WTC11 (cell line): ENCODE measurements around the gene FAM227A. TPM values are rescaled to one million over a fixed set of nuclear protein-coding genes. Genes with fewer than 3 reads are reported as not detected.

Experiments used
- ATAC-seq: fragments of 200-7000 bp; cut with Tn5 transposase; 2 replicates; pipeline ENCODE4 v1.10.0; 2021; ENCODE audit warnings: mild to moderate bottlenecking, moderate library complexity
- CTCF ChIA-PET: fragments of 300-600 bp; sonication (Branson Sonifier 250); formaldehyde crosslinking; loops from one replicate; lab custom pipeline; 2021; ENCODE audit warnings: antibody characterized with exemption; lab: Charles Lee
- POLR2A ChIA-PET: fragments of 350-600 bp; sonication (Branson Sonifier 250); formaldehyde crosslinking; loops from one replicate; lab custom pipeline; 2021; ENCODE audit warnings: antibody characterized with exemption; lab: Charles Lee
- DNase-seq: peaks from one replicate; pipeline ENCODE4 v3.0.0; 2021; ENCODE audit warnings: low spot score
- H3K27ac Mint-ChIP-seq: 2 replicates; pipeline ENCODE4 v1.8.0; 2021; ENCODE audit warnings: mixed read lengths
- H3K27me3 Mint-ChIP-seq: 2 replicates; pipeline ENCODE4 v1.8.0; 2021; ENCODE audit warnings: low read depth, mild to moderate bottlenecking, moderate library complexity, mixed read lengths
- H3K36me3 Mint-ChIP-seq: 2 replicates; pipeline ENCODE4 v1.8.0; 2021; ENCODE audit warnings: mixed read lengths
- H3K4me1 Mint-ChIP-seq: 2 replicates; pipeline ENCODE4 v1.8.0; 2022; ENCODE audit warnings: mixed read lengths
- H3K4me3 Mint-ChIP-seq: 2 replicates; pipeline ENCODE4 v1.8.0; 2021; ENCODE audit warnings: mild to moderate bottlenecking, moderate library complexity, mixed read lengths
- H3K9me3 Mint-ChIP-seq: 2 replicates; pipeline ENCODE4 v1.8.0; 2021; ENCODE audit warnings: mixed read lengths
- ATF2 ChIP-seq: sonication (generic); formaldehyde crosslinking; IDR thresholded peaks from 2 replicates; pipeline ENCODE4 v1.8.1; 2022; ENCODE audit warnings: low read depth, missing genetic modification reagents, borderline replicate concordance
- CREM ChIP-seq: sonication (generic); formaldehyde crosslinking; IDR thresholded peaks from 2 replicates; pipeline ENCODE4 v1.8.1; 2022; ENCODE audit warnings: mild to moderate bottlenecking, missing genetic modification reagents, moderate library complexity
- ERG ChIP-seq: fragments of 250-450 bp; sonication (Bioruptor Pico); IDR thresholded peaks from 2 replicates; pipeline ENCODE4 v1.8.0; 2021; ENCODE audit warnings: mild to moderate bottlenecking
- ETV6 ChIP-seq: sonication (generic); formaldehyde crosslinking; IDR thresholded peaks from 2 replicates; pipeline ENCODE4 v1.8.1; 2022; ENCODE audit warnings: mild to moderate bottlenecking, missing genetic modification reagents
- FOXK1 ChIP-seq: sonication (generic); formaldehyde crosslinking; IDR thresholded peaks from 2 replicates; pipeline ENCODE4 v1.8.0; 2022; ENCODE audit warnings: mild to moderate bottlenecking, moderate library complexity, missing genetic modification reagents
- IRF2 ChIP-seq: sonication (generic); formaldehyde crosslinking; IDR thresholded peaks from 2 replicates; pipeline ENCODE4 v1.8.0; 2022; ENCODE audit warnings: low read depth, missing genetic modification reagents, borderline replicate concordance
- NFE2L1 ChIP-seq: sonication (generic); formaldehyde crosslinking; IDR thresholded peaks from 2 replicates; pipeline ENCODE4 v1.8.1; 2023; ENCODE audit warnings: missing genetic modification reagents
- NR2C2 ChIP-seq: sonication (generic); formaldehyde crosslinking; IDR thresholded peaks from 2 replicates; pipeline ENCODE4 v1.8.0; 2022; ENCODE audit warnings: mild to moderate bottlenecking, missing genetic modification reagents
- RELA ChIP-seq: sonication (generic); formaldehyde crosslinking; IDR thresholded peaks from 2 replicates; pipeline ENCODE4 v1.8.1; 2022; ENCODE audit warnings: missing genetic modification reagents, mild to moderate bottlenecking, borderline replicate concordance
- SMAD3 ChIP-seq: sonication (generic); formaldehyde crosslinking; IDR thresholded peaks from 2 replicates; pipeline ENCODE4 v1.8.0; 2022; ENCODE audit warnings: missing genetic modification reagents, mild to moderate bottlenecking, borderline replicate concordance
- SOX15 ChIP-seq: fragments of 250-450 bp; sonication (Bioruptor Pico); IDR thresholded peaks from 2 replicates; pipeline ENCODE4 v1.9.0; 2021; ENCODE audit warnings: mild to moderate bottlenecking
- total RNA-seq: library from RNA; stranded (reverse); gene quantifications from 3 replicates; pipeline ENCODE4 v1.2.3, GENCODE V29; 2021
- TF ChIP-seq, protein P1 (sequence below): fragments of 200-600 bp; IDR thresholded peaks from 2 replicates; pipeline ENCODE4 v1.8.0; 2022; ENCODE audit warnings: antibody characterized with exemption
- TF ChIP-seq, protein P2 (sequence below): sonication (generic); formaldehyde crosslinking; conservative IDR thresholded peaks from 2 replicates; pipeline ENCODE4 v1.8.1; 2023; ENCODE audit warnings: mild to moderate bottlenecking, low read depth, missing genetic modification reagents, moderate library complexity

The FAM227A gene
- total RNA-seq, 1 experiment from 2014 or later, result 3.8 TPM

GRCh38 chr22:38614332-38615063 lies 41.7 kb downstream of the FAM227A start:
- H3K36me3 Mint-ChIP-seq, result peaks cover 32% of the 10 kb centered on the region
- H3K27ac Mint-ChIP-seq, result no peak overlapping the region
- ATAC-seq (no peak), DNase-seq (no peak)
- peaks cover 5% of the 10 kb centered on the region for H3K4me1 Mint-ChIP-seq
- CTCF ChIA-PET, result no interaction called here
- peaks cover 22% of the 10 kb centered on the region for H3K9me3 Mint-ChIP-seq
- POLR2A ChIA-PET, result interaction anchor here (0.7 kb wide), 1 partner anchor 1162 kb away, joined by 3 read pairs; no protein-coding TSS in a partner anchor
- no peaks in the 10 kb centered on the region for H3K27me3 Mint-ChIP-seq
- TF ChIP-seq ERG (CRISPR knock-in tag), result no peak
- no peak for TF ChIP-seq CREM
- H3K4me3 Mint-ChIP-seq, result no peak overlapping the region

GRCh38 chr22:38613588-38613987 lies 42.6 kb downstream of the FAM227A start:
- ATAC-seq, result no peak
- Mint-ChIP-seq H3K9me3 (peaks cover 15% of the 10 kb centered on the region), H3K27ac (no peak overlapping the region), H3K4me1 (peaks cover 5% of the 10 kb centered on the region), H3K4me3 (no peak overlapping the region), H3K27me3 (no peaks in the 10 kb centered on the region), H3K36me3 (peaks cover 23% of the 10 kb centered on the region)
- CTCF ChIA-PET, result no interaction called here
- no peak for DNase-seq
- no peak for TF ChIP-seq NR2C2 (CRISPR knock-in tag)
- TF ChIP-seq SOX15 (CRISPR knock-in tag), result no peak
- POLR2A ChIA-PET, result no interaction called here

- peaks cover 5% of the 10 kb centered on the region for H3K4me1 Mint-ChIP-seq
- peaks cover 4% of the 10 kb centered on the region; the same call in 1 of the 2 replicates for H3K9me3 Mint-ChIP-seq
- H3K36me3 Mint-ChIP-seq, result peaks cover 11% of the 10 kb centered on the region
- no peak for DNase-seq
- ChIA-PET CTCF (no interaction called here), POLR2A (no interaction called here)
- no peak for ATAC-seq
- no peak overlapping the region for H3K4me3 Mint-ChIP-seq
- no peak overlapping the region for H3K27ac Mint-ChIP-seq
- no peaks in the 10 kb centered on the region for H3K27me3 Mint-ChIP-seq
- TF ChIP-seq, protein P1, sequence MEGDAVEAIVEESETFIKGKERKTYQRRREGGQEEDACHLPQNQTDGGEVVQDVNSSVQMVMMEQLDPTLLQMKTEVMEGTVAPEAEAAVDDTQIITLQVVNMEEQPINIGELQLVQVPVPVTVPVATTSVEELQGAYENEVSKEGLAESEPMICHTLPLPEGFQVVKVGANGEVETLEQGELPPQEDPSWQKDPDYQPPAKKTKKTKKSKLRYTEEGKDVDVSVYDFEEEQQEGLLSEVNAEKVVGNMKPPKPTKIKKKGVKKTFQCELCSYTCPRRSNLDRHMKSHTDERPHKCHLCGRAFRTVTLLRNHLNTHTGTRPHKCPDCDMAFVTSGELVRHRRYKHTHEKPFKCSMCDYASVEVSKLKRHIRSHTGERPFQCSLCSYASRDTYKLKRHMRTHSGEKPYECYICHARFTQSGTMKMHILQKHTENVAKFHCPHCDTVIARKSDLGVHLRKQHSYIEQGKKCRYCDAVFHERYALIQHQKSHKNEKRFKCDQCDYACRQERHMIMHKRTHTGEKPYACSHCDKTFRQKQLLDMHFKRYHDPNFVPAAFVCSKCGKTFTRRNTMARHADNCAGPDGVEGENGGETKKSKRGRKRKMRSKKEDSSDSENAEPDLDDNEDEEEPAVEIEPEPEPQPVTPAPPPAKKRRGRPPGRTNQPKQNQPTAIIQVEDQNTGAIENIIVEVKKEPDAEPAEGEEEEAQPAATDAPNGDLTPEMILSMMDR, result no peak
- TF ChIP-seq SMAD3 (CRISPR knock-in tag), result no peak
- TF ChIP-seq ATF2 (CRISPR knock-in tag), result no peak
- TF ChIP-seq ETV6 (CRISPR knock-in tag), result no peak
- TF ChIP-seq, protein P2, sequence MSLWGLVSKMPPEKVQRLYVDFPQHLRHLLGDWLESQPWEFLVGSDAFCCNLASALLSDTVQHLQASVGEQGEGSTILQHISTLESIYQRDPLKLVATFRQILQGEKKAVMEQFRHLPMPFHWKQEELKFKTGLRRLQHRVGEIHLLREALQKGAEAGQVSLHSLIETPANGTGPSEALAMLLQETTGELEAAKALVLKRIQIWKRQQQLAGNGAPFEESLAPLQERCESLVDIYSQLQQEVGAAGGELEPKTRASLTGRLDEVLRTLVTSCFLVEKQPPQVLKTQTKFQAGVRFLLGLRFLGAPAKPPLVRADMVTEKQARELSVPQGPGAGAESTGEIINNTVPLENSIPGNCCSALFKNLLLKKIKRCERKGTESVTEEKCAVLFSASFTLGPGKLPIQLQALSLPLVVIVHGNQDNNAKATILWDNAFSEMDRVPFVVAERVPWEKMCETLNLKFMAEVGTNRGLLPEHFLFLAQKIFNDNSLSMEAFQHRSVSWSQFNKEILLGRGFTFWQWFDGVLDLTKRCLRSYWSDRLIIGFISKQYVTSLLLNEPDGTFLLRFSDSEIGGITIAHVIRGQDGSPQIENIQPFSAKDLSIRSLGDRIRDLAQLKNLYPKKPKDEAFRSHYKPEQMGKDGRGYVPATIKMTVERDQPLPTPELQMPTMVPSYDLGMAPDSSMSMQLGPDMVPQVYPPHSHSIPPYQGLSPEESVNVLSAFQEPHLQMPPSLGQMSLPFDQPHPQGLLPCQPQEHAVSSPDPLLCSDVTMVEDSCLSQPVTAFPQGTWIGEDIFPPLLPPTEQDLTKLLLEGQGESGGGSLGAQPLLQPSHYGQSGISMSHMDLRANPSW (CRISPR knock-in tag), result no peak
- no peak for TF ChIP-seq FOXK1 (CRISPR knock-in tag)
- no peak for TF ChIP-seq NFE2L1 (CRISPR knock-in tag)
- TF ChIP-seq IRF2 (CRISPR knock-in tag), result no peak
- TF ChIP-seq RELA, result no peak
These were observed 43.8 kb downstream of the FAM227A start for GRCh38 chr22:38612217-38613006.
